ENCODE measurements around the gene PDLIM3.

PDLIM3 gene

GRCh38 chr4:185580699-185581098, 45.4 kb upstream of the PDLIM3 start:
- no peak for TF ChIP-seq CTCF (IDR thresholded peaks at IDR 0.05; ENCODE audit: low read depth, low read length, poor library complexity, severe bottlenecking)
- TF ChIP-seq EZH2phosphoT487 (IDR thresholded peaks at IDR 0.05; ENCODE audit: borderline replicate concordance, low read length), result no peak
- no peak overlapping the region for H3K4me2 ChIP-seq (ENCODE audit: low read length)
- H3K9me3 ChIP-seq (ENCODE audit: control insufficient read depth, insufficient read depth, low read length), result no peaks in the 10 kb centered on the region
- H3K4me1 ChIP-seq (ENCODE audit: control insufficient read depth, low read length), result no peaks in the 10 kb centered on the region
- no peak overlapping the region for H3K4me3 ChIP-seq (ENCODE audit: low read length)
- peaks cover 4% of the 10 kb centered on the region for H3K27me3 ChIP-seq (ENCODE audit: control insufficient read depth, low read length)
- H3K9me2 ChIP-seq (replicated peaks; ENCODE audit: control insufficient read depth, low read length), result no peaks in the 10 kb centered on the region
- H4K20me1 ChIP-seq (ENCODE audit: control insufficient read depth, insufficient read depth, low read depth, low read length), result no peaks in the 10 kb centered on the region
- H3K27ac ChIP-seq (ENCODE audit: low read depth, low read length), result no peak overlapping the region
- H3K79me2 ChIP-seq (ENCODE audit: control insufficient read depth, low read length), result no peaks in the 10 kb centered on the region
- no peaks in the 10 kb centered on the region for H3F3A ChIP-seq (ENCODE audit: control insufficient read depth, insufficient read depth)
- H3K36me3 ChIP-seq (ENCODE audit: control insufficient read depth, low read length), result no peaks in the 10 kb centered on the region

GRCh38 chr4:185578284-185578683, 43.0 kb upstream of the PDLIM3 start:
- Histone ChIP-seq H3K9me2 (replicated peaks; ENCODE audit: control insufficient read depth, low read length) (no peaks in the 10 kb centered on the region), H3F3A (ENCODE audit: control insufficient read depth, insufficient read depth) (no peaks in the 10 kb centered on the region), H3K27me3 (ENCODE audit: control insufficient read depth, low read length) (no peaks in the 10 kb centered on the region), H4K20me1 (ENCODE audit: control insufficient read depth, insufficient read depth, low read depth, low read length) (no peaks in the 10 kb centered on the region), H3K79me2 (ENCODE audit: control insufficient read depth, low read length) (no peaks in the 10 kb centered on the region), H3K4me3 (ENCODE audit: low read length) (no peak overlapping the region), H3K9me3 (ENCODE audit: control insufficient read depth, insufficient read depth, low read length) (no peaks in the 10 kb centered on the region), H3K4me1 (ENCODE audit: control insufficient read depth, low read length) (no peaks in the 10 kb centered on the region), H3K36me3 (ENCODE audit: control insufficient read depth, low read length) (no peaks in the 10 kb centered on the region), H3K4me2 (ENCODE audit: low read length) (no peak overlapping the region), H3K27ac (ENCODE audit: low read depth, low read length) (no peak overlapping the region)
- no peak for TF ChIP-seq EZH2phosphoT487 (IDR thresholded peaks at IDR 0.05; ENCODE audit: borderline replicate concordance, low read length)
- TF ChIP-seq CTCF (IDR thresholded peaks at IDR 0.05; ENCODE audit: low read depth, low read length, poor library complexity, severe bottlenecking), result no peak

- no peaks in the 10 kb centered on the region for H4K20me1 ChIP-seq (ENCODE audit: control insufficient read depth, insufficient read depth, low read depth, low read length)
- H3K27ac ChIP-seq (ENCODE audit: low read depth, low read length), result no peak overlapping the region
- no peaks in the 10 kb centered on the region for H3K27me3 ChIP-seq (ENCODE audit: control insufficient read depth, low read length)
- H3K4me2 ChIP-seq (ENCODE audit: low read length), result no peak overlapping the region
- no peaks in the 10 kb centered on the region for H3K79me2 ChIP-seq (ENCODE audit: control insufficient read depth, low read length)
- no peak overlapping the region for H3K4me3 ChIP-seq (ENCODE audit: low read length)
- no peaks in the 10 kb centered on the region for H3F3A ChIP-seq (ENCODE audit: control insufficient read depth, insufficient read depth)
- TF ChIP-seq EZH2phosphoT487 (IDR thresholded peaks at IDR 0.05; ENCODE audit: borderline replicate concordance, low read length) (no peak), CTCF (IDR thresholded peaks at IDR 0.05; ENCODE audit: low read depth, low read length, poor library complexity, severe bottlenecking) (no peak)
- no peaks in the 10 kb centered on the region for H3K9me3 ChIP-seq (ENCODE audit: control insufficient read depth, insufficient read depth, low read length)
- no peaks in the 10 kb centered on the region for H3K9me2 ChIP-seq (replicated peaks; ENCODE audit: control insufficient read depth, low read length)
- no peaks in the 10 kb centered on the region for H3K4me1 ChIP-seq (ENCODE audit: control insufficient read depth, low read length)
- H3K36me3 ChIP-seq (ENCODE audit: control insufficient read depth, low read length), result no peaks in the 10 kb centered on the region
Measured at GRCh38 chr4:185576962-185577950, 41.9 kb upstream of the PDLIM3 start.

Data from DOHH2 (cell line).